CD14-positive monocyte (primary cell): ENCODE data around the gene HSD17B10. TPM values are rescaled to one million over a fixed set of nuclear protein-coding genes. Genes with fewer than 3 reads are reported as not detected.
A peak's percentile ranks its signal among the peaks of the same experiment; 100 is the strongest.

Experiments
- DNase-seq, 3 donors: peaks; one replicate each; pipeline ENCODE4 v3.0.0-alpha.2; 2011 to 2022
- H2AFZ ChIP-seq: 2 replicates; pipeline ENCODE4 v1.6.0; 2012; ENCODE audit warnings: mild to moderate bottlenecking, low read depth, low read length, inconsistent platforms; ENCODE audit not compliant: insufficient read depth, poor library complexity, severe bottlenecking
- H3K27ac ChIP-seq, 2 donors: 1 replicate in 1 of 2; 2 replicates in 1 of 2; pipeline ENCODE4 v1.5.1; 2012 to 2013; ENCODE audit warnings: low read length in 2 of 2, control low read depth in 1 of 2, inconsistent platforms in 1 of 2, low read depth in 1 of 2, mild to moderate bottlenecking in 1 of 2
- H3K27me3 ChIP-seq, 2 donors: one replicate each; pipeline versions ENCODE4 v1.6.0 to v1.6.1; 2011 to 2013; ENCODE audit warnings: low read length in 2 of 2; ENCODE audit not compliant: control insufficient read depth in 2 of 2, insufficient read depth in 2 of 2
- H3K36me3 ChIP-seq, 2 donors: replicated peaks in 1 of 2; 1 replicate in 1 of 2; 2 replicates in 1 of 2; pipeline versions ENCODE4 v1.5.1 to v1.6.1; 2012 to 2013; ENCODE audit warnings: low read length in 2 of 2, control low read depth in 1 of 2, inconsistent platforms in 1 of 2, mild to moderate bottlenecking in 1 of 2; ENCODE audit not compliant: insufficient read depth in 2 of 2, control insufficient read depth in 1 of 2
- H3K4me1 ChIP-seq, 2 donors: 1 replicate in 1 of 2; 2 replicates in 1 of 2; pipeline versions ENCODE4 v1.5.1 to v1.6.1; 2012 to 2013; ENCODE audit warnings: low read length in 2 of 2, control low read depth in 1 of 2, inconsistent platforms in 1 of 2, mild to moderate bottlenecking in 1 of 2, moderate library complexity in 1 of 2; ENCODE audit not compliant: insufficient read depth in 2 of 2, control insufficient read depth in 1 of 2
- H3K4me2 ChIP-seq: replicated peaks from 2 replicates; pipeline ENCODE3; 2012; ENCODE audit warnings: low read length, moderate library complexity, mild to moderate bottlenecking; ENCODE audit not compliant: poor library complexity, severe bottlenecking; ENCODE audit errors: extremely low read depth
- H3K4me3 ChIP-seq, 3 experiments: fragments of 200-600 bp in 1 of 3; sonication (generic) in 1 of 3; replicated peaks in 1 of 3; 1 replicate in 2 of 3; 2 replicates in 1 of 3; pipeline ENCODE4 v1.5.1; 2011 to 2013; ENCODE audit warnings: low read length in 3 of 3, mild to moderate bottlenecking in 3 of 3, control low read depth in 2 of 3, low read depth in 2 of 3, inconsistent platforms in 1 of 3, moderate library complexity in 1 of 3
- H3K79me2 ChIP-seq: 2 replicates; pipeline ENCODE4 v1.6.0; 2012; ENCODE audit warnings: mild to moderate bottlenecking, control low read depth, inconsistent platforms, low read length, moderate library complexity; ENCODE audit not compliant: insufficient read depth
- H3K9ac ChIP-seq: 2 replicates; pipeline ENCODE4 v1.6.0; 2017; ENCODE audit warnings: low read length, mild to moderate bottlenecking; ENCODE audit not compliant: insufficient read depth, poor library complexity, severe bottlenecking
- H3K9me3 ChIP-seq, 2 donors: replicated peaks in 1 of 2; 1 replicate in 1 of 2; 2 replicates in 1 of 2; pipeline versions ENCODE4 v1.5.1 to v1.6.1; 2012 to 2013; ENCODE audit warnings: low read length in 2 of 2, control low read depth in 1 of 2; ENCODE audit not compliant: control insufficient read depth in 1 of 2, insufficient read depth in 1 of 2
- H4K20me1 ChIP-seq: 2 replicates; pipeline ENCODE4 v1.6.0; 2012; ENCODE audit warnings: mild to moderate bottlenecking, low read length, control low read depth, moderate library complexity; ENCODE audit not compliant: insufficient read depth
- H3K27ac Mint-ChIP-seq, 7 donors: one replicate each; pipeline ENCODE4 v1.8.0; 2020; ENCODE audit warnings: mild to moderate bottlenecking in 7 of 7, mixed read lengths in 7 of 7, moderate library complexity in 6 of 7, inconsistent platforms in 2 of 7
- H3K27me3 Mint-ChIP-seq, 3 donors: one replicate each; pipeline ENCODE4 v1.8.0; 2021 to 2022; ENCODE audit warnings: low read depth in 3 of 3, mild to moderate bottlenecking in 3 of 3, mixed read lengths in 3 of 3, moderate library complexity in 3 of 3, inconsistent platforms in 1 of 3
- H3K36me3 Mint-ChIP-seq, 2 donors: one replicate each; pipeline ENCODE4 v1.8.0; 2020; ENCODE audit warnings: mixed read lengths in 2 of 2, inconsistent platforms in 1 of 2, mild to moderate bottlenecking in 1 of 2
- H3K4me1 Mint-ChIP-seq: one replicate; pipeline ENCODE4 v1.8.0; 2020; ENCODE audit warnings: mild to moderate bottlenecking, mixed read lengths
- H3K4me3 Mint-ChIP-seq, 2 donors: one replicate each; pipeline ENCODE4 v1.8.0; 2020; ENCODE audit warnings: mild to moderate bottlenecking in 2 of 2, mixed read lengths in 2 of 2, moderate library complexity in 1 of 2
- H3K9me3 Mint-ChIP-seq, 7 donors: one replicate each; pipeline ENCODE4 v1.8.0; 2020 to 2022; ENCODE audit warnings: mixed read lengths in 7 of 7, mild to moderate bottlenecking in 6 of 7, moderate library complexity in 6 of 7, inconsistent platforms in 2 of 7
- WGBS: methylation state at CpG from one replicate; pipeline ENCODE4 v1.1.5; 2013; ENCODE audit warnings: missing lambda C conversion rate; ENCODE audit not compliant: insufficient coverage; 5-methylcytosine and 5-hydroxymethylcytosine counted together
- intact Hi-C, 2 donors: fragments of 100-400 bp; cut with micrococcal nuclease; formaldehyde crosslinking; loops; one replicate each; pipeline versions ENCODE4 v1.15.0 to v1.15.1; 2023
- polyA plus RNA-seq, 3 donors: library from polyadenylated mRNA; depleted of rRNA in 1 of 3; unstranded in 2 of 3; stranded (reverse) in 1 of 3; fragments of 300-500 nt in 2 of 3; fragments of >200 nt in 1 of 3; fragmentation: Illumina TruSeq in 2 of 3; gene quantifications; 1 replicate in 2 of 3; 2 replicates in 1 of 3; pipeline ENCODE4 v1.2.3, GENCODE V29; 2012 to 2021
- TF ChIP-seq, protein P1 (sequence below): fragments of 200-600 bp; IDR thresholded peaks from one replicate; pipeline ENCODE4 v1.8.0; 2022; ENCODE audit warnings: antibody characterized with exemption, mild to moderate bottlenecking

Gene HSD17B10
- polyA plus RNA-seq, 3 donors, result 93.2 to 163 (median 136) TPM

- intact Hi-C loops, result no loop called here
- Mint-ChIP-seq H3K4me1 (peaks cover 22% of the 10 kb centered on the region), H3K27me3 (peaks cover 0 to 36% (median 0%) of the 10 kb centered on the region in 3 donors), H3K4me3 (no peak overlapping the region), H3K27ac (peak overlapping the region in 1 of 7 donors; percentile 11), H3K9me3 (peaks cover 0 to 10% (median 0%) of the 10 kb centered on the region in 7 donors), H3K36me3 (no peaks in the 10 kb centered on the region)
- H3K79me2 ChIP-seq, result no peaks in the 10 kb centered on the region
- H4K20me1 ChIP-seq, result no peaks in the 10 kb centered on the region
- H3K4me3 ChIP-seq, result no peak overlapping the region
- peaks cover 18 to 20% of the 10 kb centered on the region in 2 donors for H3K4me1 ChIP-seq
- no CpG with 5 or more reads among the region's 5 CpGs for WGBS
- H3K9me3 ChIP-seq, result no peaks in the 10 kb centered on the region
- H3K27ac ChIP-seq, result no peak overlapping the region
- no peak overlapping the region for H3K9ac ChIP-seq
- H2AFZ ChIP-seq, result no peak overlapping the region
- no peak overlapping the region for H3K4me2 ChIP-seq
- peak in 1 of 3 donors; percentile 7 for DNase-seq
- peaks cover 0 to 3% of the 10 kb centered on the region in 2 donors for H3K27me3 ChIP-seq
- TF ChIP-seq, protein P1, sequence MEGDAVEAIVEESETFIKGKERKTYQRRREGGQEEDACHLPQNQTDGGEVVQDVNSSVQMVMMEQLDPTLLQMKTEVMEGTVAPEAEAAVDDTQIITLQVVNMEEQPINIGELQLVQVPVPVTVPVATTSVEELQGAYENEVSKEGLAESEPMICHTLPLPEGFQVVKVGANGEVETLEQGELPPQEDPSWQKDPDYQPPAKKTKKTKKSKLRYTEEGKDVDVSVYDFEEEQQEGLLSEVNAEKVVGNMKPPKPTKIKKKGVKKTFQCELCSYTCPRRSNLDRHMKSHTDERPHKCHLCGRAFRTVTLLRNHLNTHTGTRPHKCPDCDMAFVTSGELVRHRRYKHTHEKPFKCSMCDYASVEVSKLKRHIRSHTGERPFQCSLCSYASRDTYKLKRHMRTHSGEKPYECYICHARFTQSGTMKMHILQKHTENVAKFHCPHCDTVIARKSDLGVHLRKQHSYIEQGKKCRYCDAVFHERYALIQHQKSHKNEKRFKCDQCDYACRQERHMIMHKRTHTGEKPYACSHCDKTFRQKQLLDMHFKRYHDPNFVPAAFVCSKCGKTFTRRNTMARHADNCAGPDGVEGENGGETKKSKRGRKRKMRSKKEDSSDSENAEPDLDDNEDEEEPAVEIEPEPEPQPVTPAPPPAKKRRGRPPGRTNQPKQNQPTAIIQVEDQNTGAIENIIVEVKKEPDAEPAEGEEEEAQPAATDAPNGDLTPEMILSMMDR, result no peak
- H3K36me3 ChIP-seq, result no peaks in the 10 kb centered on the region
Measured at GRCh38 chrX:53479301-53479700, 45.1 kb upstream of the HSD17B10 start.

- Mint-ChIP-seq H3K36me3 (peaks cover 0 to 1% of the 10 kb centered on the region in 2 donors), H3K27me3 (peaks cover 0 to 48% (median 5%) of the 10 kb centered on the region in 3 donors), H3K27ac (no peak overlapping the region), H3K4me1 (peaks cover 20% of the 10 kb centered on the region), H3K4me3 (no peak overlapping the region), H3K9me3 (peaks cover 0 to 9% (median 0%) of the 10 kb centered on the region in 7 donors)
- H3K36me3 ChIP-seq, result no peaks in the 10 kb centered on the region
- H3K27me3 ChIP-seq, result peaks cover 0 to 3% of the 10 kb centered on the region in 2 donors
- intact Hi-C loops, result no loop called here
- no peak for DNase-seq
- H3K79me2 ChIP-seq, result no peaks in the 10 kb centered on the region
- peaks cover 17 to 20% of the 10 kb centered on the region in 2 donors for H3K4me1 ChIP-seq
- H3K4me3 ChIP-seq, result no peak overlapping the region
- TF ChIP-seq, protein P1, result no peak
- H3K4me2 ChIP-seq, result no peak overlapping the region
- H2AFZ ChIP-seq, result no peak overlapping the region
- no peak overlapping the region for H3K27ac ChIP-seq
- H3K9ac ChIP-seq, result no peak overlapping the region
- 73% methylated on average over 1 of the region's 2 CpGs for WGBS
- no peaks in the 10 kb centered on the region for H3K9me3 ChIP-seq
- H4K20me1 ChIP-seq, result no peaks in the 10 kb centered on the region
Measured at GRCh38 chrX:53476371-53476770, 42.2 kb upstream of the HSD17B10 start.
